ENCODE results near the gene RPS2.

RPS2 gene

GRCh38 chr16:1977875-1978268, 13.2 kb upstream of the RPS2 start:
- peaks cover 10% of the 10 kb centered on the region for H3K79me2 ChIP-seq (ENCODE audit: insufficient read depth, low read length)
- no peak overlapping the region for H3K9ac ChIP-seq (ENCODE audit: low read length)
- H2AFZ ChIP-seq (ENCODE audit: low read depth, low read length, severe bottlenecking): no peak overlapping the region
- H3K9me3 ChIP-seq (ENCODE audit: insufficient read depth, low read length): no peaks in the 10 kb centered on the region
- H3K4me2 ChIP-seq (ENCODE audit: low read depth, low read length, poor library complexity, severe bottlenecking): no peak overlapping the region
- no peaks in the 10 kb centered on the region for H3K27me3 ChIP-seq (ENCODE audit: low read length)
- H3K9me2 ChIP-seq (replicated peaks; ENCODE audit: insufficient read depth, low read length): no peaks in the 10 kb centered on the region
- no peaks in the 10 kb centered on the region for H3K36me3 ChIP-seq (ENCODE audit: low read length)
- H3K27ac ChIP-seq (ENCODE audit: low read depth, low read length): no peak overlapping the region
- no peak overlapping the region for H3K4me3 ChIP-seq (ENCODE audit: insufficient read depth, low read length, poor library complexity, severe bottlenecking)
- TF ChIP-seq CTCF (IDR thresholded peaks at IDR 0.05; ENCODE audit: insufficient read depth, low read length, poor library complexity, severe bottlenecking) (no peak), EZH2phosphoT487 (conservative IDR thresholded peaks at IDR 0.05; ENCODE audit: low read length) (no peak)
- no peaks in the 10 kb centered on the region for H4K20me1 ChIP-seq (ENCODE audit: low read depth, low read length)
- no peaks in the 10 kb centered on the region for H3F3A ChIP-seq (ENCODE audit: insufficient read depth)

GRCh38 chr16:1976951-1977874, 12.6 kb upstream of the RPS2 start:
- Histone ChIP-seq H3K4me3 (ENCODE audit: insufficient read depth, low read length, poor library complexity, severe bottlenecking) (no peak overlapping the region), H3K9me3 (ENCODE audit: insufficient read depth, low read length) (no peaks in the 10 kb centered on the region), H3K27me3 (ENCODE audit: low read length) (no peaks in the 10 kb centered on the region), H3K79me2 (ENCODE audit: insufficient read depth, low read length) (peaks cover 16% of the 10 kb centered on the region), H3K9me2 (replicated peaks; ENCODE audit: insufficient read depth, low read length) (no peaks in the 10 kb centered on the region), H3K9ac (ENCODE audit: low read length) (no peak overlapping the region), H4K20me1 (ENCODE audit: low read depth, low read length) (no peaks in the 10 kb centered on the region; the same call in 1 of the 2 replicates), H2AFZ (ENCODE audit: low read depth, low read length, severe bottlenecking) (no peak overlapping the region), H3K27ac (ENCODE audit: low read depth, low read length) (no peak overlapping the region), H3K36me3 (ENCODE audit: low read length) (no peaks in the 10 kb centered on the region), H3K4me2 (ENCODE audit: low read depth, low read length, poor library complexity, severe bottlenecking) (no peak overlapping the region), H3F3A (ENCODE audit: insufficient read depth) (no peaks in the 10 kb centered on the region)
- TF ChIP-seq EZH2phosphoT487 (conservative IDR thresholded peaks at IDR 0.05; ENCODE audit: low read length): no peak
- TF ChIP-seq CTCF (IDR thresholded peaks at IDR 0.05; ENCODE audit: insufficient read depth, low read length, poor library complexity, severe bottlenecking): no peak

- H4K20me1 ChIP-seq (ENCODE audit: low read depth, low read length): no peaks in the 10 kb centered on the region; the same call in 1 of the 2 replicates
- H3K4me3 ChIP-seq (ENCODE audit: insufficient read depth, low read length, poor library complexity, severe bottlenecking): no peak overlapping the region
- no peaks in the 10 kb centered on the region for H3K9me2 ChIP-seq (replicated peaks; ENCODE audit: insufficient read depth, low read length)
- H3K9ac ChIP-seq (ENCODE audit: low read length): no peak overlapping the region
- peaks cover 22% of the 10 kb centered on the region for H3K79me2 ChIP-seq (ENCODE audit: insufficient read depth, low read length)
- no peak overlapping the region for H2AFZ ChIP-seq (ENCODE audit: low read depth, low read length, severe bottlenecking)
- H3K4me2 ChIP-seq (ENCODE audit: low read depth, low read length, poor library complexity, severe bottlenecking): no peak overlapping the region
- no peaks in the 10 kb centered on the region for H3K36me3 ChIP-seq (ENCODE audit: low read length)
- no peak overlapping the region for H3K27ac ChIP-seq (ENCODE audit: low read depth, low read length)
- no peaks in the 10 kb centered on the region for H3F3A ChIP-seq (ENCODE audit: insufficient read depth)
- TF ChIP-seq CTCF (IDR thresholded peaks at IDR 0.05; ENCODE audit: insufficient read depth, low read length, poor library complexity, severe bottlenecking) (no peak), EZH2phosphoT487 (conservative IDR thresholded peaks at IDR 0.05; ENCODE audit: low read length) (no peak)
- no peaks in the 10 kb centered on the region for H3K27me3 ChIP-seq (ENCODE audit: low read length)
- no peaks in the 10 kb centered on the region for H3K9me3 ChIP-seq (ENCODE audit: insufficient read depth, low read length)
These were observed 11.5 kb upstream of the RPS2 start for GRCh38 chr16:1976216-1976520.
